HepG2 (cell line): ENCODE measurements around the gene CENPC.

Source experiments
- RBM22 ChIP-seq: fragments of 200-400 bp; formaldehyde crosslinking; optimal IDR thresholded peaks from 2 replicates; pipeline ENCODE3; 2017; ENCODE audit warnings: mild to moderate bottlenecking, low read length, moderate library complexity
- SMC3 ChIP-seq: IDR thresholded peaks from 2 replicates; pipeline ENCODE4 v1.6.1; 2011; ENCODE audit warnings: low read length, improper control_type of control experiment
- SRF ChIP-seq: IDR thresholded peaks from 2 replicates; pipeline ENCODE4 v1.6.1; 2011; ENCODE audit warnings: mild to moderate bottlenecking, low read depth, low read length, moderate library complexity
- TF ChIP-seq, protein P1 (sequence below): sonication (generic); formaldehyde crosslinking; IDR thresholded peaks from 2 replicates; pipeline ENCODE4 v1.5.0; 2020; ENCODE audit warnings: missing genetic modification reagents
- TF ChIP-seq, protein P2 (sequence below): sonication (generic); formaldehyde crosslinking; IDR thresholded peaks from 2 replicates; pipeline ENCODE4 v1.5.0; 2020; ENCODE audit warnings: mild to moderate bottlenecking, missing genetic modification reagents, moderate library complexity

DNA sequence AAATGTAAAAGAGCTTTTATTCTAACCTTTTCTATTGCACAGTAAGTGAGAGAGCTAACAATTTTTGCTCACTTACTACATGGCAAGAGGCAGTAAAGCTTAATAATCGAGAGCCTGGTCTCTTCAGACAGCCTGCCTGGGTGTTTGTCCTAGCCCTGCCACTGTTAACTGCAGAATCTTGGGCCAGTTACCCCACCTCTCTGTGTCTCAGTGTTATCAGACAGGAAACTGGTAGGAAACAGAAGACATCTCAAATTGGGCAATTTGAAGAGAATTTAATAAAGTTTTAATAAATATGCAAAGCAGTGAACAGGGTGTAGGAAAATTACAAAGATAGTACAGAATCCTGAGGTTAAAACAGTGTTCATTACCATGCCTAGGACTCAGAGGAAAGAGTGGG is 26.7 kb upstream of the CENPC start:
- no peak for TF ChIP-seq SMC3
- no peak for TF ChIP-seq RBM22
- TF ChIP-seq, protein P1, sequence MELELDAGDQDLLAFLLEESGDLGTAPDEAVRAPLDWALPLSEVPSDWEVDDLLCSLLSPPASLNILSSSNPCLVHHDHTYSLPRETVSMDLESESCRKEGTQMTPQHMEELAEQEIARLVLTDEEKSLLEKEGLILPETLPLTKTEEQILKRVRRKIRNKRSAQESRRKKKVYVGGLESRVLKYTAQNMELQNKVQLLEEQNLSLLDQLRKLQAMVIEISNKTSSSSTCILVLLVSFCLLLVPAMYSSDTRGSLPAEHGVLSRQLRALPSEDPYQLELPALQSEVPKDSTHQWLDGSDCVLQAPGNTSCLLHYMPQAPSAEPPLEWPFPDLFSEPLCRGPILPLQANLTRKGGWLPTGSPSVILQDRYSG, result no peak
- TF ChIP-seq, protein P2, sequence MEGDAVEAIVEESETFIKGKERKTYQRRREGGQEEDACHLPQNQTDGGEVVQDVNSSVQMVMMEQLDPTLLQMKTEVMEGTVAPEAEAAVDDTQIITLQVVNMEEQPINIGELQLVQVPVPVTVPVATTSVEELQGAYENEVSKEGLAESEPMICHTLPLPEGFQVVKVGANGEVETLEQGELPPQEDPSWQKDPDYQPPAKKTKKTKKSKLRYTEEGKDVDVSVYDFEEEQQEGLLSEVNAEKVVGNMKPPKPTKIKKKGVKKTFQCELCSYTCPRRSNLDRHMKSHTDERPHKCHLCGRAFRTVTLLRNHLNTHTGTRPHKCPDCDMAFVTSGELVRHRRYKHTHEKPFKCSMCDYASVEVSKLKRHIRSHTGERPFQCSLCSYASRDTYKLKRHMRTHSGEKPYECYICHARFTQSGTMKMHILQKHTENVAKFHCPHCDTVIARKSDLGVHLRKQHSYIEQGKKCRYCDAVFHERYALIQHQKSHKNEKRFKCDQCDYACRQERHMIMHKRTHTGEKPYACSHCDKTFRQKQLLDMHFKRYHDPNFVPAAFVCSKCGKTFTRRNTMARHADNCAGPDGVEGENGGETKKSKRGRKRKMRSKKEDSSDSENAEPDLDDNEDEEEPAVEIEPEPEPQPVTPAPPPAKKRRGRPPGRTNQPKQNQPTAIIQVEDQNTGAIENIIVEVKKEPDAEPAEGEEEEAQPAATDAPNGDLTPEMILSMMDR (CRISPR knock-in tag), result no peak
- TF ChIP-seq SRF, result no peak
